HG02623 (cell line): ENCODE measurements around the gene KIR3DL1.
"Not testable (repeated sequence)": the region's sequence is repeated elsewhere in the genome, so short reads cannot be mapped to it uniquely, and the experiment has no call there.

ENCODE experiments used
- ATAC-seq: cut with Tn5 transposase; IDR thresholded peaks from one replicate; pipeline ENCODE4 v1.9.1; 2021; ENCODE audit warnings: moderate library complexity; ENCODE audit not compliant: unreplicated experiment

Gene KIR3DL1

GRCh38 chr19:54816251-54816650 is at the start of gene KIR3DL1:
TSS of gene KIR3DL1 (plus strand) at chr19:54816468.
- ATAC-seq, result not testable (repeated sequence)

GRCh38 chr19:54769646-54770045 is 46.6 kb upstream of the KIR3DL1 start, which contains the start of gene KIR2DL1:
TSS of gene KIR2DL1 (plus strand) at chr19:54769793. CDS start at chr19:54769851, 58 bp downstream.
- not testable (repeated sequence) for ATAC-seq

DNA sequence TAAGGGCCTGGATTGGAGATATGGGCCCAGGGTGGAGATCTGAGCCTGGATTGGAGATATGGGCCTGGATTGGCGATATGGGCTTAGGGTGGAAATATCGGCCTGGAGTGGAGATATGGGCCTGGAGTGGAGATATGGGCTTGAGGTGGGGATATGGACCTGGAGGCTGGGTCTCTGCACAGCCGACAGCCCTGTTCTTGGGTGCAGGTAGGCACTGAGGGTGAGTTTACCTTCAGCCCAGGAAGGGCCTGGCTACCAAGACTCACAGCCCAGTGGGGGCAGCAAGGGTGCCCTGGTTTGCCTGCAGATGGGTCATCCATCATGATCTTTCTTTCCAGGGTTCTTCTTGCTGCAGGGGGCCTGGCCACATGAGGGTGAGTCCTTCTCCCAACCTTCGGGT is 45.8 kb upstream of the KIR3DL1 start:
- not testable (repeated sequence) for ATAC-seq

DNA sequence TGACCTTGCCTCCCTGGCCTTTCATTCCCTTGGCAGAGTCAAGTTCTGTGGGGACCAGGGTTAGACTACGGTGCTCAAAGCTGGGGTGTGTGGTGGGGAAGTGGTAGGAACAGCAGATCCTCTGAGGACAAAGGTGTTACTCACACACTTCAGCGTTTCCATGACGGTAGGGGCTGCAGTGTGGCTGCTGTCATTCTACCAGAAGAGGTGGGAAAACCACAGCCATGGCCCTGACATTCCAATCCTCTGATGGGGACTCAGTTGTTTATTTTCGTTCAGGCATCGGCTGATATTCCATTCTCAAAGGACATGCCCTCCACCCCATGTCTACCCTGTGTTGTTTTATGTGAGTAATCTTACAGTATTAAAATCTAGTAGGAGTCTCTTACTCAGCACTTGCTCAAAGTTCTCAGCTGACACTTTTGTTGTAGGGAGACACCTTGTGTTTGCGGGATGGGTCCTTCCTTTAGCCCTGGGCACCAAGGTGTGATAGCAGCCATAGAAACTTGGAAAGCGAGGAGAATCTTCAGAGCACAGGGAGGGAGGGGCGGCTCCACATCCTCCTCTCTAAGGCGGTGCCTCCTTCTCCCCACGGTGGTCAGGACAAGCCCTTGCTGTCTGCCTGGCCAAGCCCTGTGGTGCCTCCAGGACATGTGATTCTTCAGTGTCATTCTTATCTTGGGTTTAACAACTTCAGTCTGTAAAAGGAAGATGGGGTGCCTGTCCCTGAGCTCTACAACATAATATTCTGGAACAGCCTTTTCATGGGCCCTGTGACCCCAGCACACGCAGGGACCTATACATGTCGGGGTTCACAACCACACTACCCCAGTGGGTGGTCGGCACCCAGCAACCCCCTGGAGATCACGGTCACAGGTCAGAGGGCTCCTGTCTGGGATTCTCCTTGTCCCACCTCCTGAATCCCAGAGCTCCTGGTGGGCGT is 45.0 kb upstream of the KIR3DL1 start:
- ATAC-seq, result not testable (repeated sequence)

- not testable (repeated sequence) for ATAC-seq
Measured at GRCh38 chr19:54772666-54773065, 43.6 kb upstream of the KIR3DL1 start.

DNA sequence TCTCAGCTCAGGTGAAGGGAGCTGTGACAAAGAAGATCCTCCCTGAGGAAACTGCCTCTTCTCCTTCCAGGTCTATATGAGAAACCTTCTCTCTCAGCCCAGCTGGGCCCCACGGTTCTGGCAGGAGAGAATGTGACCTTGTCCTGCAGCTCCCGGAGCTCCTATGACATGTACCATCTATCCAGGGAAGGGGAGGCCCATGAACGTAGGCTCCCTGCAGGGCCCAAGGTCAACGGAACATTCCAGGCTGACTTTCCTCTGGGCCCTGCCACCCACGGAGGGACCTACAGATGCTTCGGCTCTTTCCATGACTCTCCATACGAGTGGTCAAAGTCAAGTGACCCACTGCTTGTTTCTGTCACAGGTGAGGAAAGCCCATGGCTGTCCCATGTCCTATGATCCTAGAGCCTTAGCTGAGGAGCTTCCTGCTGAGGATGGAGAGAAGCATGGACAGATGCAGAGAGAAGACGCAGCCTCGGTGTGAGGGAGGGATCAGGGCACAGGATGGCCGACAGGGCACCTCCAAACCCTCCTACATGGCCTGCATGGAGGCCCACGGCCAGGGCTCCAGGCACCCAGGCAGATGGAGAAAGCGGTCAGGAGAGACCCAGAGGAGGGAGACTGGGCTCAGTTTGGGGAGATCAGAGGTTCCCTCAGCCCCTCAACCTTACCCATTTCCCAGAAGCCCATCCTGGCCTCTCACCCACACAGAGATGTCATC is 41.0 kb upstream of the KIR3DL1 start:
- not testable (repeated sequence) for ATAC-seq

DNA sequence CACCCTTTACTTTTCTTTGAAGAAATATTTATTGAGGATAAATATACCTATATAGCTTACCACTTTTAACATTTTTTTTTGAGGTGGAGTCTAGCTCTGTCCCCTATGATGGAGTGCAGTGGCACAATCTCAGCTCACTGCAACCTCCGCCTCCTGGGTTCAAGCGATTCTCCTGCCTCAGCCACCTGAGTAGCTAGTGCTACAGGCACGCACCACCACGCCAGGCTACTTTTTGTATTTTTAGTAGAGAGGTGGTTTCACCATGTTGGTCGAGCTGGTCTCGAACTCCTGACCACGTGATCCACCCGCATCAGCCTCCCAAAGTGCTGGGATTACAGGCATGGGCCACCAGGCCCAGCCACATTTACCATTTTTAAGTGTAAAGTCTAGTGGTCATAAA is 40.4 kb upstream of the KIR3DL1 start:
- ATAC-seq, result not testable (repeated sequence)

GRCh38 chr19:54777851-54778250 is 38.4 kb upstream of the KIR3DL1 start:
- not testable (repeated sequence) for ATAC-seq

DNA sequence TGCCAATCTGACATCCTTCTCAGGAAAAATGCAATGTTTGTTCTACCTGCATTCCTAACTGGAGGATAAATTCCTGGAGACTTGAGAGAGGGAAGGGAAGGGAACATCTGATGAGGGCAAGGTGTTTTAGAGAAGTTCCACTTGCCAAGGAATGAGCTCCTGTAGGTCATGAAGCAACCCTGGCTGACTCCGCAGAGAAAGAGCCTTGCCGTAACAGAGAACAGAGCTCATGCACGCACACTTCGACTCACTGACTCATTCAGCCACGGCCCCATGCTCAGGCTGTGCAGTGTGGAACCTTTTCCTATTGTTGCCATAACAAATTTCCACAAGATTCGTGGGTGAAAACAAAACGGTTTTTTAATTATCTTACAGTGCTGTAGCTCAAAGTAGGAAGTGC is 37.4 kb upstream of the KIR3DL1 start:
- ATAC-seq, result not testable (repeated sequence)

DNA sequence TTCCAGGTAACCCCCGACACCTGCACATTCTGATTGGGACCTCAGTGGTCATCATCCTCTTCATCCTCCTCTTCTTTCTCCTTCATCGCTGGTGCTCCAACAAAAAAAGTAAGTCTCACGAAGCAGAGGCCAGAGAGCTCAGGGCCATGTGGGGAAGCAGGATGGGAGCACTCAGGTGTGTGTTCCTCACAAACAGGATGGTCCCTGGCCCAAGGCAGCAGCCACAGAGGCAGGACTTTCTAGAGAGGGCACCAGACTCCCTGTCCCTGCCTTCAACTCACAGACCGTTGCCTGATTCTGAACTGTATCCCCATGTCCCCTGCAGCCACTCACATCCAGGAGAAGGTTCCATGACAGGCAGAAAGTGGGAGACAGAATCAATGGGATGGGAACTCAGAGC is 33.4 kb upstream of the KIR3DL1 start:
- not testable (repeated sequence) for ATAC-seq

- ATAC-seq, result not testable (repeated sequence)
Measured at GRCh38 chr19:54786091-54786723, 30.1 kb upstream of the KIR3DL1 start.

GRCh38 chr19:54788154-54788553 is 28.1 kb upstream of the KIR3DL1 start:
- ATAC-seq, result not testable (repeated sequence)

- ATAC-seq, result no peak
Measured at GRCh38 chr19:54790711-54791110, 25.6 kb upstream of the KIR3DL1 start.

- no peak for ATAC-seq
Measured at GRCh38 chr19:54791476-54791875, 24.8 kb upstream of the KIR3DL1 start.

DNA sequence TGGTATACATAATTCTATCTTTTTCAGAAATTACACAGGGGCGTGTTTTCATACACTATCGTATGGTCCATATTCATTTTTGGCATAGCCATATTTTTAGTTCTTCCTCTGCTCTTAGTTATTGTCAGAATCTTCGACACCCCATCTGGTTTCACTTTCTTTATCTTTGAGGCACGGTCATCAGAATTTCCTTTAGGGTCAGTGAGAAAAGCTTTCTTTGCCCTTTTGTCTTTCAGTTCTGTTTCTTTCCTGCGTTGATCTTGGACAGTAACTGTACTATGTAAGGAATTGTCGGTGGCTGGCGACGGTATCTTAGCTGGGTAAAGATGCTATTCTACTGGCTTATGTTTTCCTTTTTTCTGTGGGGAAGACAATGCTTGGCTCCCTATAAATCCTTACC is 23.5 kb upstream of the KIR3DL1 start:
- ATAC-seq, result no peak

DNA sequence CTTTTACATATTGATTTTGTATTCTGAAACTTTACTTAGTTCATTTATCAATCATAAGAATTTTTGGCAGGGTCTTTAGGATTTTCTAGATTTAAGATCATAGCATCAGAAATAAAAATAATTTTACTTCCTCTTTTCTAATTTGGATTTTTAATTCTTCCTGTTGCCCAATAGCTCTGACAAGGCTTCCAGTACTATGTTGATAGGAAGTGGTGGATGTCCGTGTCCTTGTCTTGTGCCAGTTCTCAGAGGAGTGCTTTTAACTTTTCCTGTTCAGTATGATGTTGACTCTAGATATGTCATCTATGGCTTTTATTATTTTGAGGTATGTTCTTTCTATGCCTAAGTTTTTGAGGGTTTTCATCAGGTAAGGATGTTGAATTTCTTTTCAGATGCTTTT is 20.5 kb upstream of the KIR3DL1 start:
- no peak for ATAC-seq

GRCh38 chr19:54803410-54803809 is 12.9 kb upstream of the KIR3DL1 start, which contains the start of gene KIR2DL4:
TSS of gene KIR2DL4 (plus strand) at chr19:54803610. CDS start at chr19:54803652, 42 bp downstream.
- ATAC-seq, result no peak

DNA sequence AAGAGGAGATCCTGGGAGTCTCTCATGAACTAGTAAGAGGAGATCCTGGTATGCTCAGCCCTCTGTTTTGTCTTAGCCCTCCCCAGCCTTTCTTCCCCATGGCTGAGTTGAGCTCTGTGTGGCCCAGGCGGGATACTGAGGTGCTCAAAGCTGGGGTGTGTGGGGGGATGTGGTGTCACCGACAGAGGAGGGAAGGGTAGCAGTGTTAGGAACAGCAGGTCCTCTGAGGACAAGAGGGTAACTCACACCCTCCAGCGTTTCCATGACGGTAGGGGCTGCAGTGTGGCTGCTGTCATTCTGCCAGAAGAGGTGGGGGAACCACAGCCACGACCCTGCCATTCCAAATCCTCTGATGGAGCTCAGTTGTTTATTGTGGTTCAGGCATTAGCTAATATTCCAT is 12.2 kb upstream of the KIR3DL1 start:
- ATAC-seq, result no peak

DNA sequence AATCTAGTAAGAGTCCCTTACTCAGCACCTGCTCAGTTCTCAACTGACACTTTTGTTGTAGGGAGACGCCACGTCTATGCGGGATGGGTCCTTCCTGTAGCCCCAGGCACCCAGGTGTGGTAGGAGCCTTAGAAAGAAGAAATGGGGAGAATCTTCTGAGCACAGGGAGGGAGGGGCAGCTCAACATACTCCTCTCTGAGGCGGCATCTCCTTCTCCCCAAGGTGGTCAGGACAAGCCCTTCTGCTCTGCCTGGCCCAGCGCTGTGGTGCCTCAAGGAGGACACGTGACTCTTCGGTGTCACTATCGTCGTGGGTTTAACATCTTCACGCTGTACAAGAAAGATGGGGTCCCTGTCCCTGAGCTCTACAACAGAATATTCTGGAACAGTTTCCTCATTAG is 11.7 kb upstream of the KIR3DL1 start:
- ATAC-seq, result no peak

GRCh38 chr19:54805665-54806515 is 10.4 kb upstream of the KIR3DL1 start:
- no peak for ATAC-seq
